Thoracic aorta (tissue), 2 donors: Measurements from ENCODE around the gene NELFA. TPM values are rescaled to one million over a fixed set of nuclear protein-coding genes. Genes with fewer than 3 reads are reported as not detected.

Experiments used
- ATAC-seq: fragments of 150-250 bp; one replicate; pipeline ENCODE4 v1.8.0; 2017; ENCODE audit warnings: low read depth; ENCODE audit not compliant: insufficient number of reproducible peaks, low FRiP score
- DNase-seq: peaks from one replicate; pipeline ENCODE4 v3.0.0-alpha.2; 2020; ENCODE audit warnings: low spot score
- H3K27ac ChIP-seq, 2 donors: fragments of 200-600 bp; sonication (generic); 1 replicate in 1 of 2; 2 replicates in 1 of 2; pipeline ENCODE4 v1.5.1; 2016; ENCODE audit warnings: mild to moderate bottlenecking in 2 of 2, moderate library complexity in 2 of 2
- H3K27me3 ChIP-seq: fragments of 200-600 bp; sonication (generic); replicated peaks from 2 replicates; pipeline ENCODE4 v1.6.0; 2016; ENCODE audit warnings: mild to moderate bottlenecking; ENCODE audit not compliant: insufficient read depth
- H3K36me3 ChIP-seq: fragments of 200-600 bp; sonication (generic); one replicate; pipeline ENCODE4 v1.5.1; 2016
- H3K4me1 ChIP-seq, 2 donors: fragments of 200-600 bp; sonication (generic); 1 replicate in 1 of 2; 2 replicates in 1 of 2; pipeline versions ENCODE4 v1.5.1 to v1.6.0; 2016; ENCODE audit warnings: low read depth in 2 of 2, mild to moderate bottlenecking in 1 of 2; ENCODE audit not compliant: control insufficient read depth in 1 of 2
- H3K4me3 ChIP-seq: fragments of 200-600 bp; sonication (generic); 2 replicates; pipeline ENCODE4 v1.5.1; 2016; ENCODE audit warnings: mild to moderate bottlenecking
- H3K9me3 ChIP-seq: fragments of 200-600 bp; sonication (generic); 2 replicates; pipeline ENCODE4 v1.5.1; 2016
- CTCF ChIP-seq: fragments of 200-600 bp; sonication (generic); IDR thresholded peaks from one replicate; pipeline ENCODE4 v1.5.1; 2019; ENCODE audit warnings: antibody characterized with exemption
- total RNA-seq, 2 donors: library from RNA; depleted of rRNA; stranded (reverse); fragments of >200 nt; gene quantifications; one replicate each; pipeline versions ENCODE4 v1.1.0 to v1.2.3, GENCODE V29; 2016

Gene NELFA
- total RNA-seq, 2 donors from 2014 or later = 26.7 to 36.1 TPM

DNA sequence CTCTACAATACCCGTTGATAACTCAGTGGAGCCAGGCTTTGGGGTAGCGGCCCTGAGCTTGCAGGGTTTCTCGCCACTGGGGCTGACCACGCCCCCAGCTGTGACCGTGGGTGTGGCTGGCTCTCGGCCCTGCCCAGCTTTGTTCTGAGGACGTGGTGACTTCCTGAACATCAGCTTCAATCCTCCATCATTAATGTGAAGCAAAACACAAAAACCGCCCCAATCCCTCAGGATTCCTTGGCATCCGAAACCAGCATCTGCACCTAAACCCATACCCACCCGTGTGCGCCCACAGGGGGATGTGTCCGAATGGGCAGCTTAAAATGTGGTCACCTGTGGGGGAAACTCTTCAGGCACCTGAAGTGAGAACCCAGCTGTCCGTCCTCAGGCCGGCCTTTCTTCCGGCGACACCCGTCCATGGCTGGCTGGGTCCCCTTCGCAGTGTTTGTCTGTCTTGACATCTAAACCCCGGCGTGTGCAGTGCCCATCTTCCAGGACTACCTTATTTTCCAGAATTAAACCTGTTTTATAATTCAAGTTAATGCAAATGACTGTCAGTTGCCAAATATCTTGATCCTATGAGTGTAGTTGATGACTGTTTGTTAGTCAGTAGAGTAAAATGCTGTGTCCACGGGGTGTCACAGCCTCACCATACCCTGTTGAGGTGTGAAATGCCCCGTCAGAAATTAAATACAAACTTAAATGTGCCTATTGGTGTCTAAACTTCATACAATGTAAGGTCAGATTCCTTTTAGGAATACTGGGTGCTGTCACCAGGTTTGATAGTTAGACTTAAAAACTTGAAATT, 27.3 kb downstream of the NELFA start:
- Histone ChIP-seq H3K9me3 (no peaks in the 10 kb centered on the region), H3K27me3 (no peaks in the 10 kb centered on the region), H3K36me3 (peaks cover 52% of the 10 kb centered on the region), H3K27ac (no peak overlapping the region), H3K4me3 (no peak overlapping the region), H3K4me1 (peaks cover 0 to 8% of the 10 kb centered on the region in 2 donors)
- DNase-seq = no peak
- ATAC-seq = no peak
- TF ChIP-seq CTCF = no peak

DNA sequence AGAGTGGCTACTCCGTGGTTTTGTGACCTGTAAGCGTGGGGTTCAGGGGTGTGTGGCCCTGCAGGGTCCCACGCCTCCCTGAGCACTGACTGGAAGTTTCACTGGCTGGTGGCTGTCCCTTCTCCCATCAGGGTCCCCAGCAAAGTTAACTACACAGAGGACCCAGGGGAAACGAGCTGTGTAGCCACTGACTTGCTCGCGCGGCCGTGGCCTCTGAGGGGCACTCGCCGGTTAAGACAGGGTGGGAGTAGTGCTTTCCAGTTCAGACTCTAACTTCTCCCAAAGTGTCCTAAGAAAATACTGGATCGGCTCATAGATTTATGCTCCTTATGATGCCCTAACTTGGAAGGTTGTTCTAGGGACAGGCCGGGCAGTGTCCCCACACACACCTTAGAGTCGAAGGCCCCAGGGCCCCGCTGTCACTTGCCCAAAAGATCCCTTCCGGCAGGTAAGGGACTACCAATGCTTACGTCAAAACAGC, 28.2 kb downstream of the NELFA start:
- Histone ChIP-seq H3K27me3 (no peaks in the 10 kb centered on the region), H3K9me3 (no peaks in the 10 kb centered on the region), H3K4me1 (peaks cover 0 to 8% of the 10 kb centered on the region in 2 donors), H3K4me3 (no peak overlapping the region), H3K36me3 (peaks cover 53% of the 10 kb centered on the region), H3K27ac (no peak overlapping the region)
- TF ChIP-seq CTCF = no peak
- DNase-seq (no peak), ATAC-seq (no peak)

GRCh38 chr4:1979477-1980196, 29.1 kb downstream of the NELFA start:
- no peaks in the 10 kb centered on the region for H3K9me3 ChIP-seq
- peaks cover 53% of the 10 kb centered on the region for H3K36me3 ChIP-seq
- H3K27ac ChIP-seq = no peak overlapping the region
- H3K27me3 ChIP-seq = no peaks in the 10 kb centered on the region
- ATAC-seq = no peak
- no peak for TF ChIP-seq CTCF
- peaks cover 0 to 7% of the 10 kb centered on the region in 2 donors for H3K4me1 ChIP-seq
- H3K4me3 ChIP-seq = no peak overlapping the region
- no peak for DNase-seq

DNA sequence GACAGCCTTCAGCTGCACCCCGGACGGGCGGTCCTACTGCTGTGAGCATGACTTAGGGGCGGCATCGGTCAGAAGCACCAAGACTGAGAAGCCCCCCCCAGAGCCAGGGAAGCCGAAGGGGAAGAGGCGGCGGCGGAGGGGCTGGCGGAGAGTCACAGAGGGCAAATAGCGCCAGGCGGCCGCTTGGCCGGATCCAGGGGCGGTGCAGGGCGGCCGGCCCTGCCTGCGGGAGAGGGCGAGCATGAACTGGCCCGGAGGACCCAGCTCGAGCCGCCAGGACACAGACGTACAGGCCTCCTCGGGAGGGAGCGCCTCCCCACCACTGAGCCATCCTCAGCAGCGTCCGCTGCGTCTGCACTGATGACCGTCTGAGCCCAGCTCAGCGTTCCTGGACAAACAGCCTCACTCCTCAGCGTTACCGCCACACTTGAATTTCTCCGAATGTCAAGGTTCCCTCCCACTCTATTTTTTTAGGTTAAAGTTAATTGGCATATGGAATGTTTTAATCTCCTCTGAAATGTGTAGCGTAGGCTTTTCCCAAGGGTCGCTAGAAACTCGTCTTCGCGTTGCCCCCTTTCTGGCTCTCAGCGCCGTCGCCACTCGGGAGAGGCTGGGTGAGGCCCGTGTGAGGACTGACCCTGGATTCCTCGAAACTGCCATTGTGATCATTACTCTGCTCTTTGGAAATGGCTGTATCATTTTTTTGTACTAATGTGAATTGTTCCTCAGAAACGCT, 29.9 kb downstream of the NELFA start:
- Histone ChIP-seq H3K36me3 (peaks cover 52% of the 10 kb centered on the region), H3K9me3 (no peaks in the 10 kb centered on the region), H3K27ac (no peak overlapping the region), H3K27me3 (no peaks in the 10 kb centered on the region), H3K4me1 (no peaks in the 10 kb centered on the region), H3K4me3 (no peak overlapping the region)
- ATAC-seq = no peak
- no peak for TF ChIP-seq CTCF
- no peak for DNase-seq

- DNase-seq (no peak), ATAC-seq (no peak)
- TF ChIP-seq CTCF = no peak
- no peak overlapping the region for H3K4me3 ChIP-seq
- H3K9me3 ChIP-seq = no peaks in the 10 kb centered on the region
- no peak overlapping the region for H3K27ac ChIP-seq
- H3K36me3 ChIP-seq = peaks cover 45% of the 10 kb centered on the region
- no peaks in the 10 kb centered on the region for H3K4me1 ChIP-seq
- H3K27me3 ChIP-seq = no peaks in the 10 kb centered on the region
Observed at GRCh38 chr4:1978226-1978625, 30.5 kb downstream of the NELFA start.
